ENCODE data around the gene THOC1.

THOC1 gene

GRCh38 chr18:195651-196050 is 72.2 kb downstream of the THOC1 start:
- Mint-ChIP-seq H3K27me3 (no peaks in the 10 kb centered on the region), H3K9me3 (no peaks in the 10 kb centered on the region), H3K27ac (ENCODE audit: low read depth) (peak overlapping the region; percentile 80), H3K36me3 (ENCODE audit: insufficient read depth) (peaks cover 48% of the 10 kb centered on the region), H3K4me3 (no peak overlapping the region), H3K4me1 (peaks cover 10% of the 10 kb centered on the region)
- DNase-seq (ENCODE audit: low spot score in 2 of 2) (no peak), ATAC-seq (replicated peaks; ENCODE audit: extremely low read depth, poor library complexity, severe bottlenecking) (no peak)

- Mint-ChIP-seq H3K4me1 (peaks cover 28% of the 10 kb centered on the region), H3K27ac (ENCODE audit: low read depth) (no peak overlapping the region), H3K27me3 (no peaks in the 10 kb centered on the region), H3K9me3 (no peaks in the 10 kb centered on the region), H3K4me3 (no peak overlapping the region), H3K36me3 (ENCODE audit: insufficient read depth) (peaks cover 35% of the 10 kb centered on the region)
- DNase-seq (ENCODE audit: low spot score in 2 of 2): no peak
- no peak for ATAC-seq (replicated peaks; ENCODE audit: extremely low read depth, poor library complexity, severe bottlenecking)
Measured at GRCh38 chr18:192801-193200, 75.0 kb downstream of the THOC1 start.

GRCh38 chr18:191725-192124 is 76.1 kb downstream of the THOC1 start:
- no peak overlapping the region for H3K27ac Mint-ChIP-seq (ENCODE audit: low read depth)
- DNase-seq (ENCODE audit: low spot score in 2 of 2) (no peak), ATAC-seq (replicated peaks; ENCODE audit: extremely low read depth, poor library complexity, severe bottlenecking) (no peak)
- H3K4me1 Mint-ChIP-seq: peaks cover 33% of the 10 kb centered on the region
- no peaks in the 10 kb centered on the region for H3K27me3 Mint-ChIP-seq
- H3K36me3 Mint-ChIP-seq (ENCODE audit: insufficient read depth): peaks cover 31% of the 10 kb centered on the region
- H3K4me3 Mint-ChIP-seq: no peak overlapping the region
- H3K9me3 Mint-ChIP-seq: no peaks in the 10 kb centered on the region

- H3K9me3 Mint-ChIP-seq: no peaks in the 10 kb centered on the region
- peaks cover 37% of the 10 kb centered on the region for H3K36me3 Mint-ChIP-seq (ENCODE audit: insufficient read depth)
- H3K4me3 Mint-ChIP-seq: no peak overlapping the region
- DNase-seq (ENCODE audit: low spot score in 2 of 2): no peak
- no peak for ATAC-seq (replicated peaks; ENCODE audit: extremely low read depth, poor library complexity, severe bottlenecking)
- H3K27me3 Mint-ChIP-seq: no peaks in the 10 kb centered on the region
- peaks cover 33% of the 10 kb centered on the region for H3K4me1 Mint-ChIP-seq
- H3K27ac Mint-ChIP-seq (ENCODE audit: low read depth): no peak overlapping the region
Measured at GRCh38 chr18:189254-189653, 78.6 kb downstream of the THOC1 start.

- Mint-ChIP-seq H3K36me3 (ENCODE audit: insufficient read depth) (peaks cover 34% of the 10 kb centered on the region), H3K4me3 (no peak overlapping the region), H3K4me1 (peaks cover 34% of the 10 kb centered on the region), H3K9me3 (no peaks in the 10 kb centered on the region), H3K27ac (ENCODE audit: low read depth) (peak overlapping the region; percentile 67), H3K27me3 (no peaks in the 10 kb centered on the region)
- no peak for ATAC-seq (replicated peaks; ENCODE audit: extremely low read depth, poor library complexity, severe bottlenecking)
- no peak for DNase-seq (ENCODE audit: low spot score in 2 of 2)
Measured at GRCh38 chr18:183769-184168, 84.1 kb downstream of the THOC1 start.

- no peak for DNase-seq (ENCODE audit: low spot score in 2 of 2)
- Mint-ChIP-seq H3K27me3 (no peaks in the 10 kb centered on the region), H3K4me3 (no peak overlapping the region), H3K27ac (ENCODE audit: low read depth) (peak overlapping the region; percentile 32), H3K36me3 (ENCODE audit: insufficient read depth) (peaks cover 31% of the 10 kb centered on the region), H3K9me3 (no peaks in the 10 kb centered on the region), H3K4me1 (peaks cover 41% of the 10 kb centered on the region)
- ATAC-seq (replicated peaks; ENCODE audit: extremely low read depth, poor library complexity, severe bottlenecking): no peak
Measured at GRCh38 chr18:181711-182110, 86.1 kb downstream of the THOC1 start.

- no peak overlapping the region for H3K4me3 Mint-ChIP-seq
- H3K4me1 Mint-ChIP-seq: peaks cover 56% of the 10 kb centered on the region
- no peaks in the 10 kb centered on the region for H3K9me3 Mint-ChIP-seq
- H3K27me3 Mint-ChIP-seq: no peaks in the 10 kb centered on the region
- no peak overlapping the region for H3K27ac Mint-ChIP-seq (ENCODE audit: low read depth)
- DNase-seq (ENCODE audit: low spot score in 2 of 2): no peak
- no peak for ATAC-seq (replicated peaks; ENCODE audit: extremely low read depth, poor library complexity, severe bottlenecking)
- H3K36me3 Mint-ChIP-seq (ENCODE audit: insufficient read depth): peaks cover 20% of the 10 kb centered on the region
Measured at GRCh38 chr18:179499-179898, 88.3 kb downstream of the THOC1 start.

- Mint-ChIP-seq H3K9me3 (no peaks in the 10 kb centered on the region), H3K4me1 (peaks cover 26% of the 10 kb centered on the region), H3K27me3 (no peaks in the 10 kb centered on the region), H3K36me3 (ENCODE audit: insufficient read depth) (peaks cover 38% of the 10 kb centered on the region), H3K4me3 (no peak overlapping the region), H3K27ac (ENCODE audit: low read depth) (no peak overlapping the region)
- DNase-seq (ENCODE audit: low spot score in 2 of 2): no peak
- no peak for ATAC-seq (replicated peaks; ENCODE audit: extremely low read depth, poor library complexity, severe bottlenecking)
Measured at GRCh38 chr18:172361-172760, 95.5 kb downstream of the THOC1 start.
